HEK293T (cell line): ENCODE measurements around the gene CDC42EP2.

Source experiments
- ELF4 ChIP-seq: fragments of 450-650 bp; IDR thresholded peaks from 2 replicates; pipeline ENCODE4 v1.6.1; 2017; ENCODE audit warnings: antibody characterized with exemption
- FOXA1 ChIP-seq: fragments of 450-650 bp; IDR thresholded peaks from 2 replicates; pipeline ENCODE4 v1.6.1; 2016; ENCODE audit warnings: mild to moderate bottlenecking
- HDGF ChIP-seq: fragments of 450-650 bp; IDR thresholded peaks from 2 replicates; pipeline ENCODE4 v1.6.1; 2017; ENCODE audit warnings: antibody characterized with exemption, borderline replicate concordance
- SP1 ChIP-seq: fragments of 450-650 bp; IDR thresholded peaks from 2 replicates; pipeline ENCODE4 v1.6.1; 2017
- ZNF384 ChIP-seq: fragments of 450-650 bp; IDR thresholded peaks from 2 replicates; pipeline ENCODE4 v1.6.1; 2016

DNA sequence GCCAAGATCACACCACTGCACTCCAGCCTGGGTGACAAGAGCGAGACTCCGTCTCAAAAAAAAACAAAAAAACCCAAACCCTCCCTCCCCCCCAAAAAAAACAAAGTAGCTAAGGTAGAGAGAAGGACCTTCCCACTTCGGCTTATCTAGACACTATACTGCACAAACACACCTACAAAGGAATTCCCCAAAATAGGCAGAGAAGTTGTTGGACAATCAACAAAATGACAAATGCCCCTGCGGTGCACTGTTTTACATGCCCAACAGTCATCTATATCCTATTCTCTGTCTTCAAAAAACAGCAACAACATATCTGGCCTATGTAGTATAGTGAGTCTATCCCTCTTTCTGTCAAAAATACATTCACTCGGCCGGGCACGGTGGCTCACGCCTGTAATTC lies 12.4 kb downstream of the CDC42EP2 start:
- TF ChIP-seq SP1, result no peak
- TF ChIP-seq HDGF, result no peak
- no peak for TF ChIP-seq ELF4
- no peak for TF ChIP-seq ZNF384
- no peak for TF ChIP-seq FOXA1
